Adipose tissue (tissue), 3 donors: ENCODE results near the gene PEX26. TPM values are rescaled to one million over a fixed set of nuclear protein-coding genes. Genes with fewer than 3 reads are reported as not detected.
"Not testable (repeated sequence)": the region's sequence is repeated elsewhere in the genome, so short reads cannot be mapped to it uniquely, and the experiment has no call there.

ENCODE experiments used
- H3K27ac ChIP-seq: one replicate; pipeline ENCODE4 v1.5.1; 2013; ENCODE audit warnings: low read depth, low read length
- WGBS, 3 donors: extraction: QIAGEN DNeasy Blood & Tissue Kit; methylation state at CpG; one replicate each; pipeline ENCODE4 v1.1.7; 2013; 5-methylcytosine and 5-hydroxymethylcytosine counted together
- polyA plus RNA-seq, 3 donors: library from polyadenylated mRNA; stranded (reverse); fragments of 200-250 nt; gene quantifications; one replicate each; pipeline ENCODE4 v1.2.3, GENCODE V29; 2013
- donor health status: healthy with polysubstance abuse.
- donor health status: Bipolar disorder and iron deficiency.
- donor health status: healthy.

PEX26 gene
- polyA plus RNA-seq, 3 donors: 8.1 to 19.9 (median 19.6) TPM

GRCh38 chr22:18067548-18068341 lies 10.0 kb upstream of the PEX26 start:
- WGBS, 3 donors: 73 to 75% (median 73%) methylated on average over 14 of the region's 14 CpGs
- H3K27ac ChIP-seq: no peak overlapping the region

- H3K27ac ChIP-seq: no peak overlapping the region
- 52 to 69% (median 68%) methylated on average over 3 of the region's 3 CpGs for WGBS, 3 donors
Observed at GRCh38 chr22:18068381-18068988, 9.3 kb upstream of the PEX26 start.

- no peak overlapping the region for H3K27ac ChIP-seq
- WGBS, 3 donors: 52 to 82% (median 67%) methylated on average over 2 of the region's 2 CpGs
Observed at GRCh38 chr22:18069041-18069440, 8.7 kb upstream of the PEX26 start.

DNA sequence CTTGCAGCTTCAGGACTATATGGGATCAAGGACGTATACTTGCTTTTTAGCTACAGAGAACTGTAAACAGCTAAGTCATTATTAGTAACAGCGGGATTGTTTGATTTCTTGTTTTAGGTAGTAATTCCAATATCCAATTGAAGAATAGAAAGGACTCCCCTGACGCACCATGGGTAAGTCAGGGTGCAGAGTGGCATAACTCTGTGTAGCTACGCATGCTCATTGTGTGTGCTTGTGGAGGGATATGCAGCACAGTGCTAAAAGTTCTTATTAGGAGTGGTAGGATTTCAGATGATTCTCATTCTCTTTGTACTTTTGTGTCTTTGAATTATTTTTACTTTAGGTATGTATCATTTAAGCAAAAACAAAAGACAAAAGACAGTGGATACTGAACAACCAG lies 7.7 kb upstream of the PEX26 start:
- WGBS, 3 donors: 93 to 97% (median 93%) methylated on average over 4 of the region's 4 CpGs
- no peak overlapping the region for H3K27ac ChIP-seq

- no peak overlapping the region for H3K27ac ChIP-seq
- 72 to 87% (median 84%) methylated on average over 14 of the region's 14 CpGs for WGBS, 3 donors
Observed at GRCh38 chr22:18070556-18071306, 7.1 kb upstream of the PEX26 start.

DNA sequence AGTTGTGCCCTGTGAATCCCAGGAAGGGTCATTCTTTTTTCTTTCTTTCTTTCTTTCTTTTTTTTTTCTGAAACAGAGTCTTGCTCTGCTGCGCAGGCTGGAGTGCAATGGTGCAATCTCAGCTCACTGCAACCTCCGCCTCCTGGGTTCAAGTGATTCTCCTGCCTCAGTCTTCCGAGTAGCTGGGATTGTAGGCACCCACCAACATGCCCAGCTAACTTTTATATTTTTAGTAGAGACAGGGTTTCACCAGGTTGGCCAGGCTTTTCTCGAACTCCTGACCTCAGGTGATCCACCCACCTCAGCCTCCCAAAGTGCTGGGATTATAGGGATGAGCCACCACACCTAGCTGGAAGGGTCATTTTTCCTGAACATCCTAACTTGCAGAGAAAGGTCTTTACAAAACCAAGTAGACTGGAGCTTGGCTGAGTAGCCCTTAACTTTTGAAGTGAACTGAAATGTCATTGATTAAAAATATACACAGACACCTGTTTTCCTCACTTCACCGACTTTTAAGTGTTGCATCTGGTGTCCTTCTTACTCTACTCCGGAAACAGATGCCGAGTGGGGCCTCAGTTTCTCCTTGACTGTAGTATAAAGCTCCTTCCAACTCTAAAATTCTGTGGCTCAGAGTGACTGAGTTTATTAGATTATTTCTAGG lies 6.4 kb upstream of the PEX26 start:
- WGBS, 3 donors: 85 to 90% (median 89%) methylated on average over 7 of the region's 7 CpGs
- not testable (repeated sequence) for H3K27ac ChIP-seq

DNA sequence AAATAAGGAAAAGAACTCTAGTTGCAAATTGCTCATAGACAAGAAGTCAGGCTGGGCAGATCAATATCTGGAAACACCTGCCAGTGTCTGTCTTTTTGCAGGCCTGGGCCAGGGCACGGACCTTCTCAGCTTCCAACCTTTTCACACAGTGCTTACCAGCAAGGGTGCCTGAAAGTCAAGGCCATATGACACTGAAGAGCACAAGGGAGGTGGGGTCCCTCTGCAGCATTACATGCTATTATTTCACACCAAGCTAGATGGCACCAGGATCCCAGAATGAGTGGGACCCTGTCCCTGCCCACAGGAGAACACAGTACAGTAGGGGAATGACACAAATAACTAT lies 5.9 kb upstream of the PEX26 start:
- 48 to 85% (median 85%) methylated on average over 1 of the region's 1 CpG for WGBS, 3 donors
- no peak overlapping the region for H3K27ac ChIP-seq

- H3K27ac ChIP-seq: no peak overlapping the region
- 85 to 96% (median 91%) methylated on average over 2 of the region's 2 CpGs for WGBS, 3 donors
Observed at GRCh38 chr22:18073467-18073866, 4.3 kb upstream of the PEX26 start.

DNA sequence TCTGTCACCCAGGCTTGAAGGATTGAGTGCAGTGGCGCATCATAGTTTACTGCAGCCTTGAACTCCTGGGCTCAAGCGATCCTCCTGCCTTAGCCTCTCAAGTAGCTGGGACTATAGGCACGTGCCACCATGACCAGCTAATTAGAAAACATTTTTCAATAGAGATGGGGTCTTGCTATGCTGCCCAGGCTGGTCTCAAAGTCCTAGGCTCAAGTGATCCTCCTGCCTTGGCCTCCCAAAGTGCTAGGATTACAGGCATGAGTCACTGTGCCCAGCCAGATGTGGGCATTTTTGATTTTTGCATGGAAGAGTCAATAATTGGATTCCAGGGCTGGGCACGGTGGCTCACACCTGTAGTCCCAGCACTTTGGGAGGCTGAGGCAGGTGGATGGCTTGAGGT lies 3.9 kb upstream of the PEX26 start:
- H3K27ac ChIP-seq: not testable (repeated sequence)
- WGBS, 3 donors: 90 to 91% (median 91%) methylated on average over 4 of the region's 4 CpGs

DNA sequence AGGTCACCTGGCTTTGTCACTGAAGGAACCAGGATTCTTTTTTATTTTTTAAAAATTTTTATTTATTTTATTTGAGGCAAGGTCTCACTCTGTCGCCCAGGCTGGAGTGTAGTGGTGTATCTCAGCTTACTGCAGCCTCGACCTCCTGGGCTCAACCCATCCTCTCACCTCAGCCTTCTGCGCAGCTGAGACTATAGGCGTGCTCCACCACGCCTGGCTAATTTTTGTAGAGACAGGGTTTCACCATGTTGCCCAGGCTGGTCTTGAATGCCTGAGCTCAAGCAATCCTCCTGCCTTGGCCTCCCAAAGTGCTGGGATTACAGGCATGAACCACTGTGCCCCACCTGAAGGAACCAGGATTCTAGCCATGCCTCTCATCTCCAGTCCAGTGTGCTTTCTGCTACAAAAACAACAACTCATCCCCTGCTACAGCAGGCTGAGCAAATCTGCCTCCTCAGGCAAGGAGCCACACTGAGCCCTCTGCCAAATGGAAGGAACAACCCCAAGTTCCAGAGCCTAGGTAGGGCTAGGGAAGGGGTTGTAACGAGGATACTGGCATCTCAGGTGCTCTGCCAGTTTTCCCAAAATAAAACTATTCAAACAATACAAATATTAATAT lies 2.6 kb upstream of the PEX26 start:
- 89 to 94% (median 93%) methylated on average over 6 of the region's 6 CpGs for WGBS, 3 donors
- no peak overlapping the region for H3K27ac ChIP-seq

DNA sequence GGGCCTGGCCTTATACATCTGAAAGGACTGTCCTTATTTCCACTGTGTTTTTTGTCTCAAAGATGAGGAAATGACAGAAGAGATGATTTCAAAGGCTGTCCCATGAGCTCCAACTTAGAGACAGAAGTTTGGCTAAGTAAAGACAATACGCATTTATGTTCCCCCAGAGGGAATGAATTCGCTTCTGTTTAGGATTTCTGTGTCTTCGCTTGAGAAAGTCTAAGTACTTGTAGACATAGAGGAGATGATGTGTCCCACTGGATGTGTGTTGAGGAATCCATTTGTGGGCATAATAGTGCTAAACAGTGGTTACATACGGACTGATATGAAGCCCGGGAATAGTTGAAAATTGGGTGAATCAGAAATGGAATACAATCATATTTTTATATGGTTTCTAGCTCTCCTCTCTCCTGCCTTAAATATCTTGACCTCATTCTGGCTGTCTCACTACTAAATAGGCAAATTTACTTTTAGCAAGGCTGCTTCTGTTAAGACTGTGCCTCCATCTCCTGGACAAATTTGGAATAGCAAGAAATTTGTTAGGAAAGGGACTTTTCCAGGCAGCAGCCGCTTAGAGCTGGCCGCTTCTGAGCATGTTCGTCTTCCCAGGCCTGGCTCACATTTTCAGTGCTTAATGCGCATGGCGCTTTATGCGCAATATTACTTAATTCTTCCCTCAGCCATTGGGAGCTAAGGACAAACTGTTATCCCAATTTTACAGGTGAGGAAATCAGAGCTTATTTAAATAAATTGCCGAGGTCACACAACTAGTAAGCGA lies 1.9 kb upstream of the PEX26 start:
- H3K27ac ChIP-seq: no peak overlapping the region
- 18 to 32% (median 26%) methylated on average over 13 of the region's 13 CpGs for WGBS, 3 donors

GRCh38 chr22:18077087-18077638 lies 627 bp upstream of the PEX26 start:
- WGBS, 3 donors: 3 to 4% (median 3%) methylated on average over 10 of the region's 10 CpGs
- no peak overlapping the region for H3K27ac ChIP-seq

GRCh38 chr22:18078329-18079041 lies 695 bp downstream of the PEX26 start:
- WGBS, 3 donors: 7 to 9% (median 8%) methylated on average over 43 to 45 of the region's 45 CpGs
- no peak overlapping the region for H3K27ac ChIP-seq

- H3K27ac ChIP-seq: no peak overlapping the region
- 68 to 75% (median 71%) methylated on average over 4 of the region's 4 CpGs for WGBS, 3 donors
Observed at GRCh38 chr22:18079706-18080233, 2.0 kb downstream of the PEX26 start.

GRCh38 chr22:18081416-18081815 lies 3.6 kb downstream of the PEX26 start:
- WGBS, 3 donors: 88 to 91% (median 89%) methylated on average over 5 of the region's 5 CpGs
- no peak overlapping the region for H3K27ac ChIP-seq

GRCh38 chr22:18082467-18082866 lies 4.7 kb downstream of the PEX26 start:
- H3K27ac ChIP-seq: no peak overlapping the region
- 66 to 85% (median 77%) methylated on average over 2 of the region's 2 CpGs for WGBS, 3 donors

GRCh38 chr22:18083406-18083805 lies 5.6 kb downstream of the PEX26 start:
- WGBS, 3 donors: 94 to 95% (median 95%) methylated on average over 10 of the region's 10 CpGs

More at GRCh38 chr22:18083406-18083805, 5.6 kb downstream of the PEX26 start:
- H3K27ac ChIP-seq: no peak overlapping the region
